ENCODE measurements around the gene HLA-DPB1.

HLA-DPB1 gene

GRCh38 chr6:33104887-33105286 lies 29.1 kb downstream of the HLA-DPB1 start:
- H3K18ac ChIP-seq (ENCODE audit: low read length) = no peak overlapping the region
- no peaks in the 10 kb centered on the region for H3K4me1 ChIP-seq (ENCODE audit: control insufficient read depth in 1 of 2, insufficient read depth in 2 of 2, low read length in 2 of 2)
- no peak overlapping the region for H3K4ac ChIP-seq (ENCODE audit: low read depth, low read length)
- no peak overlapping the region for H3K27ac ChIP-seq (ENCODE audit: low read depth, low read length)
- DNase-seq = no peak
- no peak overlapping the region for H2BK120ac ChIP-seq (ENCODE audit: insufficient read depth, low read length, poor library complexity)
- H4K91ac ChIP-seq (ENCODE audit: low read depth, low read length) = no peak overlapping the region
- no peak overlapping the region for H3K4me3 ChIP-seq (ENCODE audit: low read depth, low read length)
- H3K9me3 ChIP-seq (ENCODE audit: insufficient read depth, low read depth, low read length) = peaks cover 4% of the 10 kb centered on the region
- no peaks in the 10 kb centered on the region for H3K79me2 ChIP-seq (ENCODE audit: control insufficient read depth, insufficient read depth, low read length, poor library complexity)
- WGBS (ENCODE audit: extremely low coverage, insufficient coverage, insufficient read length) = no CpG with 5 or more reads among the region's 1 CpG
- no peak overlapping the region for H3K14ac ChIP-seq (ENCODE audit: low read length)
- H2BK12ac ChIP-seq (ENCODE audit: low read length) = no peak overlapping the region
- H4K8ac ChIP-seq (ENCODE audit: low read depth, low read length) = no peak overlapping the region
- H3K23ac ChIP-seq (ENCODE audit: low read length) = no peak overlapping the region
- no peak overlapping the region for H2AFZ ChIP-seq (ENCODE audit: insufficient read depth, low read length, poor library complexity)
- no peak overlapping the region for H4K12ac ChIP-seq (ENCODE audit: low read depth, low read length)
- H2BK5ac ChIP-seq (ENCODE audit: low read depth, low read length, poor library complexity) = no peak overlapping the region
- no peak overlapping the region for H3K9ac ChIP-seq (ENCODE audit: low read length)
- H2AK5ac ChIP-seq (ENCODE audit: low read length) = no peak overlapping the region
- H3K79me1 ChIP-seq (ENCODE audit: low read length) = no peaks in the 10 kb centered on the region
- no peaks in the 10 kb centered on the region for H3K27me3 ChIP-seq (ENCODE audit: insufficient read depth, low read length)
- H3K4me2 ChIP-seq (ENCODE audit: low read length) = no peak overlapping the region
- no peaks in the 10 kb centered on the region for H3K36me3 ChIP-seq (ENCODE audit: control insufficient read depth in 1 of 2, insufficient read depth in 2 of 2, low read length in 2 of 2)

- WGBS (ENCODE audit: extremely low coverage, insufficient coverage, insufficient read length) = 100% methylated on average over 3 of the region's 3 CpGs
- H2AFZ ChIP-seq (ENCODE audit: insufficient read depth, low read length, poor library complexity) = no peak overlapping the region
- no peaks in the 10 kb centered on the region for H3K36me3 ChIP-seq (ENCODE audit: control insufficient read depth in 1 of 2, insufficient read depth in 2 of 2, low read length in 2 of 2)
- H3K9ac ChIP-seq (ENCODE audit: low read length) = no peak overlapping the region
- H2BK12ac ChIP-seq (ENCODE audit: low read length) = no peak overlapping the region
- H3K4me1 ChIP-seq (ENCODE audit: control insufficient read depth in 1 of 2, insufficient read depth in 2 of 2, low read length in 2 of 2) = no peaks in the 10 kb centered on the region
- H3K79me2 ChIP-seq (ENCODE audit: control insufficient read depth, insufficient read depth, low read length, poor library complexity) = no peaks in the 10 kb centered on the region
- no peak overlapping the region for H3K14ac ChIP-seq (ENCODE audit: low read length)
- no peak overlapping the region for H3K4me2 ChIP-seq (ENCODE audit: low read length)
- no peak for DNase-seq
- H3K9me3 ChIP-seq (ENCODE audit: insufficient read depth, low read depth, low read length) = peaks cover 4% of the 10 kb centered on the region
- H3K4me3 ChIP-seq (ENCODE audit: low read depth, low read length) = no peak overlapping the region
- H4K12ac ChIP-seq (ENCODE audit: low read depth, low read length) = no peak overlapping the region
- no peaks in the 10 kb centered on the region for H3K27me3 ChIP-seq (ENCODE audit: insufficient read depth, low read length)
- no peak overlapping the region for H2AK5ac ChIP-seq (ENCODE audit: low read length)
- no peak overlapping the region for H3K27ac ChIP-seq (ENCODE audit: low read depth, low read length)
- H3K23ac ChIP-seq (ENCODE audit: low read length) = no peak overlapping the region
- H3K79me1 ChIP-seq (ENCODE audit: low read length) = no peaks in the 10 kb centered on the region
- H2BK5ac ChIP-seq (ENCODE audit: low read depth, low read length, poor library complexity) = no peak overlapping the region
- H3K18ac ChIP-seq (ENCODE audit: low read length) = no peak overlapping the region
- no peak overlapping the region for H4K8ac ChIP-seq (ENCODE audit: low read depth, low read length)
- H3K4ac ChIP-seq (ENCODE audit: low read depth, low read length) = no peak overlapping the region
- no peak overlapping the region for H4K91ac ChIP-seq (ENCODE audit: low read depth, low read length)
- H2BK120ac ChIP-seq (ENCODE audit: insufficient read depth, low read length, poor library complexity) = no peak overlapping the region
Observed at GRCh38 chr6:33105386-33105785, 29.6 kb downstream of the HLA-DPB1 start.

- no peak overlapping the region for H2AFZ ChIP-seq (ENCODE audit: insufficient read depth, low read length, poor library complexity)
- no peak overlapping the region for H2AK5ac ChIP-seq (ENCODE audit: low read length)
- no peak overlapping the region for H2BK12ac ChIP-seq (ENCODE audit: low read length)
- no peak overlapping the region for H3K4ac ChIP-seq (ENCODE audit: low read depth, low read length)
- no CpG with 5 or more reads among the region's 9 CpGs for whole genome bisulfite sequencing (ENCODE audit: extremely low coverage, insufficient coverage, insufficient read length)
- no peak overlapping the region for H3K27ac ChIP-seq (ENCODE audit: low read depth, low read length)
- H3K23ac ChIP-seq (ENCODE audit: low read length) = no peak overlapping the region
- H3K18ac ChIP-seq (ENCODE audit: low read length) = no peak overlapping the region
- H3K14ac ChIP-seq (ENCODE audit: low read length) = no peak overlapping the region
- H4K91ac ChIP-seq (ENCODE audit: low read depth, low read length) = no peak overlapping the region
- no peaks in the 10 kb centered on the region for H3K27me3 ChIP-seq (ENCODE audit: insufficient read depth, low read length)
- H3K36me3 ChIP-seq (ENCODE audit: control insufficient read depth in 1 of 2, insufficient read depth in 2 of 2, low read length in 2 of 2) = no peaks in the 10 kb centered on the region
- no peak overlapping the region for H3K4me3 ChIP-seq (ENCODE audit: low read depth, low read length)
- no peak overlapping the region for H4K12ac ChIP-seq (ENCODE audit: low read depth, low read length)
- H3K9ac ChIP-seq (ENCODE audit: low read length) = no peak overlapping the region
- H3K4me2 ChIP-seq (ENCODE audit: low read length) = no peak overlapping the region
- no peak overlapping the region for H4K8ac ChIP-seq (ENCODE audit: low read depth, low read length)
- no peak overlapping the region for H2BK120ac ChIP-seq (ENCODE audit: insufficient read depth, low read length, poor library complexity)
- peaks cover 2% of the 10 kb centered on the region for H3K9me3 ChIP-seq (ENCODE audit: insufficient read depth, low read depth, low read length)
- no peaks in the 10 kb centered on the region for H3K4me1 ChIP-seq (ENCODE audit: control insufficient read depth in 1 of 2, insufficient read depth in 2 of 2, low read length in 2 of 2)
- no peak overlapping the region for H2BK5ac ChIP-seq (ENCODE audit: low read depth, low read length, poor library complexity)
- no peaks in the 10 kb centered on the region for H3K79me2 ChIP-seq (ENCODE audit: control insufficient read depth, insufficient read depth, low read length, poor library complexity)
- no peak for DNase-seq
- H3K79me1 ChIP-seq (ENCODE audit: low read length) = no peaks in the 10 kb centered on the region
Observed at GRCh38 chr6:33105916-33106871, 30.4 kb downstream of the HLA-DPB1 start.

GRCh38 chr6:33107641-33108040 lies 31.9 kb downstream of the HLA-DPB1 start:
- H3K79me1 ChIP-seq (ENCODE audit: low read length) = no peaks in the 10 kb centered on the region
- H3K18ac ChIP-seq (ENCODE audit: low read length) = no peak overlapping the region
- H3K9ac ChIP-seq (ENCODE audit: low read length) = no peak overlapping the region
- no peak overlapping the region for H4K8ac ChIP-seq (ENCODE audit: low read depth, low read length)
- H4K91ac ChIP-seq (ENCODE audit: low read depth, low read length) = no peak overlapping the region
- H4K12ac ChIP-seq (ENCODE audit: low read depth, low read length) = no peak overlapping the region
- no peak overlapping the region for H2BK120ac ChIP-seq (ENCODE audit: insufficient read depth, low read length, poor library complexity)
- no peak overlapping the region for H3K4me2 ChIP-seq (ENCODE audit: low read length)
- H3K36me3 ChIP-seq (ENCODE audit: control insufficient read depth in 1 of 2, insufficient read depth in 2 of 2, low read length in 2 of 2) = no peaks in the 10 kb centered on the region
- H3K23ac ChIP-seq (ENCODE audit: low read length) = no peak overlapping the region
- no peak overlapping the region for H2BK12ac ChIP-seq (ENCODE audit: low read length)
- H3K27ac ChIP-seq (ENCODE audit: low read depth, low read length) = no peak overlapping the region
- H2AK5ac ChIP-seq (ENCODE audit: low read length) = no peak overlapping the region
- H3K4me3 ChIP-seq (ENCODE audit: low read depth, low read length) = no peak overlapping the region
- H2BK5ac ChIP-seq (ENCODE audit: low read depth, low read length, poor library complexity) = no peak overlapping the region
- no peaks in the 10 kb centered on the region for H3K4me1 ChIP-seq (ENCODE audit: control insufficient read depth in 1 of 2, insufficient read depth in 2 of 2, low read length in 2 of 2)
- no peaks in the 10 kb centered on the region for H3K79me2 ChIP-seq (ENCODE audit: control insufficient read depth, insufficient read depth, low read length, poor library complexity)
- H3K4ac ChIP-seq (ENCODE audit: low read depth, low read length) = no peak overlapping the region
- no peaks in the 10 kb centered on the region for H3K27me3 ChIP-seq (ENCODE audit: insufficient read depth, low read length)
- no peak for DNase-seq
- WGBS (ENCODE audit: extremely low coverage, insufficient coverage, insufficient read length) = no CpG with 5 or more reads among the region's 2 CpGs
- H3K14ac ChIP-seq (ENCODE audit: low read length) = no peak overlapping the region
- peaks cover 2% of the 10 kb centered on the region for H3K9me3 ChIP-seq (ENCODE audit: insufficient read depth, low read depth, low read length)
- H2AFZ ChIP-seq (ENCODE audit: insufficient read depth, low read length, poor library complexity) = no peak overlapping the region
